WTC11 (cell line): Measurements from ENCODE around the gene MPND.

Source experiments
- ATF1 ChIP-seq: sonication (generic); formaldehyde crosslinking; IDR thresholded peaks from 2 replicates; pipeline ENCODE4 v1.8.1; 2023; ENCODE audit warnings: mild to moderate bottlenecking, moderate library complexity, missing genetic modification reagents
- ATF3 ChIP-seq: sonication (generic); formaldehyde crosslinking; conservative IDR thresholded peaks from 2 replicates; pipeline ENCODE4 v1.8.1; 2022; ENCODE audit warnings: mild to moderate bottlenecking, missing genetic modification reagents
- CTCF ChIP-seq: fragments of 200-600 bp; IDR thresholded peaks from 2 replicates; pipeline ENCODE4 v1.8.0; 2022; ENCODE audit warnings: antibody characterized with exemption
- ELF4 ChIP-seq: sonication (generic); formaldehyde crosslinking; IDR thresholded peaks from 2 replicates; pipeline ENCODE4 v1.8.1; 2022; ENCODE audit warnings: low read depth, mild to moderate bottlenecking, moderate library complexity, missing genetic modification reagents
- FOXJ3 ChIP-seq: sonication (generic); formaldehyde crosslinking; IDR thresholded peaks from 2 replicates; pipeline ENCODE4 v1.9.0; 2021; ENCODE audit warnings: missing genetic modification reagents, mild to moderate bottlenecking, borderline replicate concordance
- FOXK1 ChIP-seq: sonication (generic); formaldehyde crosslinking; IDR thresholded peaks from 2 replicates; pipeline ENCODE4 v1.8.0; 2022; ENCODE audit warnings: mild to moderate bottlenecking, moderate library complexity, missing genetic modification reagents
- HMGA2 ChIP-seq: fragments of 250-450 bp; sonication (Bioruptor Pico); IDR thresholded peaks from 2 replicates; pipeline ENCODE4 v1.4.0; 2021; ENCODE audit warnings: mild to moderate bottlenecking, moderate library complexity
- JUN ChIP-seq: sonication (generic); formaldehyde crosslinking; IDR thresholded peaks from 2 replicates; pipeline ENCODE4 v1.8.0; 2023; ENCODE audit warnings: mild to moderate bottlenecking, missing genetic modification reagents
- SMAD3 ChIP-seq: sonication (generic); formaldehyde crosslinking; IDR thresholded peaks from 2 replicates; pipeline ENCODE4 v1.8.0; 2022; ENCODE audit warnings: missing genetic modification reagents, mild to moderate bottlenecking, borderline replicate concordance
- ZBTB21 ChIP-seq: sonication (generic); formaldehyde crosslinking; IDR thresholded peaks from 2 replicates; pipeline ENCODE4 v1.8.1; 2023; ENCODE audit warnings: mild to moderate bottlenecking, missing genetic modification reagents, borderline replicate concordance
- ZBTB43 ChIP-seq: sonication (generic); formaldehyde crosslinking; IDR thresholded peaks from 2 replicates; pipeline ENCODE4 v1.8.1; 2023; ENCODE audit warnings: mild to moderate bottlenecking, missing genetic modification reagents
- ZNF232 ChIP-seq: sonication (generic); formaldehyde crosslinking; IDR thresholded peaks from 2 replicates; pipeline ENCODE4 v1.8.0; 2022; ENCODE audit warnings: mild to moderate bottlenecking, missing genetic modification reagents
- TF ChIP-seq, protein P1 (sequence below): sonication (generic); formaldehyde crosslinking; IDR thresholded peaks from 2 replicates; pipeline ENCODE4 v1.8.0; 2022; ENCODE audit warnings: mild to moderate bottlenecking, missing genetic modification reagents

DNA sequence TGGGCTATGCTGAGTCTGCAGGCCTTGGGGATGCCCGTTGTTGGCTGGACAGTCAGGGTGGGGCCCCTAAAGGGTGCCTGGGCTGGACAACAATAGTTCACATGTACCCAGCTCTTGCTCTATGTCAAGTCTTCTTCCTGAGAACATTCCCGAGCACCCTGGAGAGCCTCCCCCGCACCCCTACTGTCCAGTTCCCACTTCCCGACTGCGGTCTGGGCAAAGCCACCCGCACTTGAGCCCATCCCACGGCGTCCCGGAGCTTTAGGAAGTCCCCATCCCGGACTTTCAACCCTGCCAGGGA, 1.1 kb upstream of the MPND start:
- TF ChIP-seq, protein P1, sequence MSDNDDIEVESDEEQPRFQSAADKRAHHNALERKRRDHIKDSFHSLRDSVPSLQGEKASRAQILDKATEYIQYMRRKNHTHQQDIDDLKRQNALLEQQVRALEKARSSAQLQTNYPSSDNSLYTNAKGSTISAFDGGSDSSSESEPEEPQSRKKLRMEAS (CRISPR knock-in tag): no peak
- TF ChIP-seq CTCF (no peak), ZBTB43 (CRISPR knock-in tag) (no peak), ZBTB21 (CRISPR knock-in tag) (no peak), ELF4 (CRISPR knock-in tag) (no peak), SMAD3 (CRISPR knock-in tag) (no peak), FOXJ3 (no peak), ATF3 (CRISPR knock-in tag) (no peak), JUN (CRISPR knock-in tag) (no peak), HMGA2 (CRISPR knock-in tag) (no peak), FOXK1 (CRISPR knock-in tag) (no peak), ZNF232 (CRISPR knock-in tag) (no peak), ATF1 (no peak)
